Stimulated activated naive CD8-positive, alpha-beta T cell treated with anti-CD3 and anti-CD28 coated beads, Interleukin-15, Interleukin-2, amounts not matched to agents 100 U/mL and 50 U/mL, for 24 hours (primary cell): ENCODE measurements around the gene DDX51.

Experiments
- ATAC-seq: fragments of 150-1000 bp; cut with Tn5 transposase; one replicate; pipeline ENCODE4 v1.10.0; 2021
- DNase-seq: peaks from one replicate; pipeline ENCODE4 v3.0.0; 2021

DDX51 gene, protein sequence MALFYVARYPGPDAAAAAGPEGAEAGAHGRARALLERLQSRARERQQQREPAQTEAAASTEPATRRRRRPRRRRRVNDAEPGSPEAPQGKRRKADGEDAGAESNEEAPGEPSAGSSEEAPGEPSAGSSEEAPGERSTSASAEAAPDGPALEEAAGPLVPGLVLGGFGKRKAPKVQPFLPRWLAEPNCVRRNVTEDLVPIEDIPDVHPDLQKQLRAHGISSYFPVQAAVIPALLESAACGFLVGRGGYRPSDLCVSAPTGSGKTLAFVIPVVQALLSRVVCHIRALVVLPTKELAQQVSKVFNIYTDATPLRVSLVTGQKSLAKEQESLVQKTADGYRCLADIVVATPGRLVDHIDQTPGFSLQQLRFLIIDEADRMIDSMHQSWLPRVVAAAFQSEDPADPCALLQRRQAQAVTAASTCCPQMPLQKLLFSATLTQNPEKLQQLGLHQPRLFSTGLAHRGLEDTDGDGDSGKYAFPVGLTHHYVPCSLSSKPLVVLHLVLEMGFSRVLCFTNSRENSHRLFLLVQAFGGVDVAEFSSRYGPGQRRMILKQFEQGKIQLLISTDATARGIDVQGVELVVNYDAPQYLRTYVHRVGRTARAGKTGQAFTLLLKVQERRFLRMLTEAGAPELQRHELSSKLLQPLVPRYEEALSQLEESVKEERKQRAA

DNA sequence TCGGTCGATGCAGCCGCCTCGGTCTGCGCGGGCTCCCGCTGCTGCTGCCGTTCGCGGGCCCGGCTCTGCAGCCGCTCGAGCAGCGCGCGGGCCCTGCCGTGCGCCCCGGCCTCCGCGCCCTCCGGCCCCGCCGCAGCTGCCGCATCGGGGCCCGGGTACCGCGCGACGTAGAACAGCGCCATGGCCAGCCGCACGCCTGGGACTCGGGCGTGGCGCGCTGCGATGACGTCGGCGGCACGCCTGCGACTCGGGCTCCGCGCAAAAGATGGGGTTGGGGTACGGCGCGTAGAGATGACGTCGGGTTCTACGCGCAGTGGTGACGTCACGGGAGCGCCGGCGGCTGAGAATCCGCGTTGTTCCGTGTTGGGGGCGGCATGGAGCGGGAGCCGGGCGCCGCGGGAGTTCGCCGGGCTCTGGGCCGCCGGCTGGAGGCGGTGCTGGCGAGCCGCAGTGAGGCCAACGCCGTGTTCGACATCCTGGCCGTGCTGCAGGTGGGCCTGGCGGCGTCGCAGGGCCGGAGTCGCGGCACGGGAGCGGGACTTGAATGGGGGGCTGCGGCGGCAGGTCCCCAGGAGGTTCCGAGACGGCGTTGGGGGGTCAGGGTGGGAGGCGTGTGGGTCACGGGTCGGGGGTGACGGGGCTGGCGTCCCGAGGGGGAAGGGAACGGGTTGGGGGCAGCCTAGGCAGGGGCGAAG, at the start of gene DDX51, which contains the start of gene NOC4L:
Gene DDX51 (minus strand): TSS at position 205 of the 695 bp plus-strand sequence. CDS start 23 bp downstream, at position 182.
Gene NOC4L (plus strand): TSS at position 343 of the 695 bp plus-strand sequence. CDS start 32 bp downstream, at position 375.
- peak; percentile 91 for ATAC-seq
- peak; percentile 98 for DNase-seq

DNA sequence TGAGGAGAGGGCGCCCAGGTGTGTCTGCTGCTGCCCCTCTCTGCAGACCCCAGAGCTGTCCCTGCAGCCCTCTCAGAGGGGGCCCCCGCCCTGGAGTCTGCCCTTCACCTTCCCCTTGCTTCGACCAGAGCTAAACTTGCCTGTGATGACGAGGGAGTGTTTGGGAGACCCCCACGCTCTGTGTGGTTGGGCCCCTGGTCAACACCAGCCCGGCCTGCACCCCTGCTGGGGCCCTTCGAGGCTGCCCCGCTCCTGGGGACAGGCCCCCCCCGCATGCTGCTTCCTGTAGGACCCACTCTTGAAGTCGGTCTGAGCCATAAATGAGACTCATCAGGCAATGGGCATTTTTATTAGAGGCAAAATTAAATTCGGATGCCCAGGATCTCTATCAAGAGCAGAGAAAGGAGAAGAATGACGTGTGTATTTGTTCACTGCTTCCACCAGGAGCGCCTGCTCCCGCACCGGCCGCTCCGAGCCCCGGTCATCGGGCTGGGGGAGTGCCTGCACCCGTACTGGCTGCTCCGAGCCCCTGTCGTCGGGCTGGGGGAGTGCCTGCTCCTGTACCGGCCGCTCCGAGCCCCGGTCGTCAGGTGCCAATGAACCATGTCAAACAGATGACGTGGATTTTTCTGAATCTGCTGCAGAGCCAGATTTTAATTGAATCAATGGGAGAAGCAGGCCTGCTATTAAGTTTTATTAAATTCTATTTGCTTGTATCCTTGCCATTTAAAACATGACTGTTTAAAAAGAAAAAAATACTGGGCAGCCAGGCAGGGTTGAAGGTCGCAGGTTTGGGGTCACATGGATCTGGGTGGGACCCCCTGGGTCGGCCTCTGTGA, 47.8 kb upstream of the DDX51 start:
- DNase-seq (no peak), ATAC-seq (no peak)

DNA sequence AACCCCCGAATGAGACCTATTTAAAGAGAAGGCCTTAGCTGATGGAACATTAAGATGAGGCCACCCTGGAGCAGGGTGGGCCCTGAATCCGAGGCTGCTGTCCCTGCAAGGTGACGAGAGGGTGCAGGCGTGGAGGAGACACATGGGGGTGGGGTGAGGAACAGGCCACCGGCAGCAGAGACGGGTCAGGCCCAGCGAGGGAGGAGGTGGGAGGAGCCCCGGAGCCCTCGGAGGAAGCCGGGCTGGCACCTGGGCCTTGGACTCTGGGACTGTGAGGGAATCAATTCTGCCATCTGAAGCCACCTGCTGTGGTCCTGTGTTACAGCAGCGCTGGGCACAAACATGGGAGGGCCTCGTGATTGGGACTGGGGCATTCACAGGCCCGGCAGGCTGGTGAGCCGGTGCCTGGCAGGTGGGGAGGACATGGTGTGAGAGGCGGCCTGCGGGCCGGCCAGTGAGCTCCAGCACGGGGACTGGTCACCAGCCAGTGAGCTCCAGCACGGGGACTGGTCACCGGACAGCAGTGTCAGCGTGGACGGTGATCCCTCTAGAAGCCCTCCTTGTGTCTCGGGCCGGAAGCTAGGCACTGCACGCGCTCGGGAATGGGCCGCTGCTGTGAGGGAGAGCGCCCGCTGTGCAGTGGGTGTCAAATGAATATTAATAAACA, 46.8 kb upstream of the DDX51 start:
- no peak for DNase-seq
- ATAC-seq, result no peak

DNA sequence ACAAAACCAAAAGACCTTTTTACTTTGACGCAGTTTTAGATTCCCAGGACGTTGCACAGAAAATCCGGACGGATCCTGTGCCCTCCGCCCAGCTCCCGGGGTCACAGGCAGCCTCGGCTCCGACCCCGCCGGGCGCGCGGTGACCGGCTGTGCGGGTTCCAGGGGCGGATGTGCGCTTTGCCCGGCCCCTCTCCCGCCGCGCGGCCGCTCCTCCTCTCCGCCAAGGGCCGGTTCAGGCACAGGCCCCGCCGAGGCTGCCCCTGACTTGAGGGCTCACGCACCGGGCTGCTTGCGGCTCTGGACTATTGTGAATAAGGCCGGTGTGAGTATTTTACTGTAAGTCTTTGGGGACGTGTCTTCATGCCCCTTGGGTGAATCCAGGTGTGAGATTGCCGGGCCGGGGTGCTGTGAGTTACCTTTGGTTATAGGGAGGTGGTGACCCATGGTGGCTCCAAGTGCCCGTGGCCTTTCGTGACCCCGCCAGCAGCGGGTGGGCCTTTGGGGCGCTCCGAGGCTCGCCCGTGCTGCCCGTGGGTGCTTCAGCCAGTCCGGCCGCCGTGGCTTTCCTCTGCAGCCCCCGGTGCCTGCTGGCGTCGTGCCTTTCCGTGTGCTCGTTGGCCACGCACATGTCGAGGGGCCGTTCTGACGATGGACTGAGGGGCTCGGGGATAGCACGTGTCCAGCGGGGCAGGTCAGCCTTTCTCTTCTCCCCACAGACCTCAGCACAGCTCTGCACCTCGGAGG, 46.1 kb upstream of the DDX51 start:
- ATAC-seq (peak; percentile 2), DNase-seq (no peak)

DNA sequence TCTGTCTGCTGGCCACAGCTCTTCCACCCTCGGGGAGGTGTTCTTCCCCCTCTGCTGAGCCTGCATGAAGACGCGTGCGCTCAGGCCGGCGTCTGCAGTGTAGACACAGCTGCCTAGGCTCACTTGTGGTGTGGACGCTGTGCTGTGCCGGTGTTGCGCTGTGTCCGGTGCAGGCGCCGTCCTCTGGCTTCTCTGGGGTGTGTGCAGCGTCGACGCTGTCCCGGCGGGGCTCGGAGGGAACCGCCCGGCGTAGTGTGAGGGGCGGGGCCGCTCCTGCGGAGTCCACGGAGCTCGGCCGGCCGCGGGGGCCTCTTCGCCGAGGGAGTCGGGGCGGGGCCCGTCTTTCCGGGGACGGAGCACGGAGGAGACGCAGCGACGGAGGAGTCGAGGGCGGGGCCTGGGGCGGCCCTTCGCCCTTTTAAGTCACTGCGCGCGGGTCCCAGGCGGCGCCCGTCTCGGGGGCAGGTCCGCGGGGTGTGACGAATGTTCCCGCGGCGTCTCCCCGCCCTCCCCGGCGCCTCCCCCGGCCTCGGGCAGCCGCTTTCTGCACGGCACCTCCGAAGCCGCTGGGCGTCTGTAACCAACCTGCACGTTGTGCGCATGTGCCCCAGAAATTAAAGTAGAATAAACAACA, 45.4 kb upstream of the DDX51 start:
- peak; percentile 96 for ATAC-seq
- peak; percentile 94 for DNase-seq

DNA sequence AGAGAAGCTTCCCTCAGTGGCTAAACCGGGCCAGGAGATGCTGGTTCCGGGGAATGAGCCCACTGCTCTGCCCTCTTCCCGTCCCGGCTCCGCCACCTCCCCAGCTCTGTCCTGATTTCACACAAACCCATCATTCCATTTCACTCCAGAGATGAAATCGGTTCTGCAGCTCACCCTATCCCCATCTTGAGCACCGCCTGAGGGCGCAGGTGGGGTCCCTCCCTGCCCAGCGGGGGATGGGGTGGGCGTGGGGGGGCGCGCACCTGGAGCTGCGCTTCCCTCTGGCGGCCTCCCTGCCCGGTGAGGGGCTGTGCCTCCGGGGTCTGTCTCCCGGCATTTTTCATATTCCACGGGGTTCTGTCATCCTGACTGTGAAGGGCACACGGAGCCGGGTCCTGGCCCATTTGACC, 44.8 kb upstream of the DDX51 start:
- ATAC-seq, result no peak
- DNase-seq, result no peak

DNA sequence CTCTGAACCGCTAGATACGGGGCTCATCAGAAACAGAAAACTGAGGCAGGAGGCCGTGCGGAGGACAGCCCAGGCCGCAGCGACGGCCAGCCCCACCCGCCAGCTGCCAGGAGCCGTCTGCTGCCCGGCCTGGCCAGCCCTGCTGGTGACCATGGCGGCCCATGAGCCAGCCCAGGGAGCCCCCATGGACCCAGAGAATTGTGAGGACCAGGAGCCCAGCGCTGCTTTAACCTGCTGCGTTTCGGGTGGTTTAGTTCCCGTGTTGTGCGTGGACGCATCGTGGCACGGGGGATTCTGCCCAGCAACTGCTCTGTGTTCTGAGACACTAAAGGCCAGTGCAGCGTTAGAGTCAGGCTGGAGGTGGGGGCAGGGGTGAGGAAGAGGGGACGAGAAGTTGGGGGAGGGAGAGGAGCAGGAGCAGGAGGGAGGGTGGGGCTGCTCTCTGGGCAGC, 44.4 kb upstream of the DDX51 start:
- ATAC-seq, result no peak
- no peak for DNase-seq

DNA sequence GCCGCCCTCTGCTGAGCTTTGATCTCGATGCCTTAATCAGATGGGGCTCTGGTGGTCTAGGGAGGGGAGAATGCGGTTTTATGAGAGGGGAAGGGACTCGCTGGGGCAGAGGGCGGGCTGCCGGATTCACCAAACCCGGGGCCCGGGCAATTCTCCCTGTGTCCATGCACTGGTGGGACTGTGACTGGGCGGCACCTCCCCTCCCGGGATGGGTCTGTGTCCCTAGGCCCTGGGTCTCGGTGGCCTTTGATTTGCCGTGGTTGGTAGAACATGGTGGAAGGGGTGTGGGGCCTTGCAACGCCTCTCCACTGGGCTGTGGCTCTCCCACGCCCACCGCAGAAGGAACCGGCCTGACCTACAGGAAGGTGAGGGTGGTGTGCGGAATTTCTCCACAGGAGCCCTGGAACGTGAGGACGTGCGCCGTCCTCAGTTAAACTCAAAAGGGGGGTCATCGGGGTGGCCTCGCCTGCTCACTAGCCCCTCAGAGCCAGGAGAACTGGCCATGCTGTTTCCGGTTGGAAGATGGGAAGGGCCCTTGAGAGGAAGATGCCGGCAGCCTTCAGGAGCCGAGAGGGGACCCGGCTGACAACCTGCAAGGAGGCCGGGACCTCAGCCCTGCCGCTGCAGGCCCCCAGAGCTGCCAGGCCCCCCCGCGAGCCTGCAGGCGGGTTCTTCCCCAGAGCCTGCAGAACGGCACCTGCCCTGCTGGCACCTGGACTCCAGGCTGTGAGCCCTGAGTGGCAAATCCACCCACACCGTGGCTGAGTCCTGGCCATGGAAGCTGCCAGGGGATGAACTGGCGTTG, 43.7 kb upstream of the DDX51 start:
- DNase-seq (no peak), ATAC-seq (no peak)

DNA sequence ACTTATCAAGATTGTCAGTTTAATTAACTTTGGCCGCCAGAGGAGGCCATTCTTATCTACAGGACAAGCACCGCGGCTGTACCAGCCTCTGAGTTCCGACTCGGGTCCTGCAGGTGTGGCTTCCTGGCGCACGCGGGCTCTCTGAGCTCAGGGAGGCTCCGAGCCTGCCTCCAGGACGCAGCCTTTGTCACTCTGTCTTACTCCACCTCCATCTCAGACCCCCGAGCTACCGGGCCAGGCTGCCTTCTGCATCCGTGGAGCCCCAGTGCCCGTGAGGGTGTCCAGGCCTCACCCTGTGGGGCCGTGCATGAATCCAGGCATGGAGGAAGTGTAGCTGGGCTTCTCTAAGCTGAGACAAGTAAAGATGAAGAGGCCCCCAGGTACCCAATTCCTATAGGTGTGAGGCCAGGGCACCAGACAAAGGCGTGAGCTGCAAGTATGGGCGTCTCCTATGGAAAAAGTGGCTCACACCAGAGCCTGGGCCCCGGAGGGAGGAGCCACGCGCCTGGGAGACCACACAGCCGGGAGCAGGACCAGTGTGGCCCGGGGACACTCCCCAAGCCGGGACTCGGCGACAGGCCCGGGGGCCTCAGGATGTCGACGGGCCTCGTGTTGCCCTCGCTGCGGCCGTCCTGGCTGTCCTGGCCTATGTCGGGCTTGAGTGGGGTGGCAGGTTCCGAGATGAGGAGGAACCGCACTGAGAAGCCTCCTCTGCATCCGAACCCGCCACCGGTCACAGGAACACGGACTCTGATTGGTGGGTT, 42.9 kb upstream of the DDX51 start:
- no peak for ATAC-seq

DNA sequence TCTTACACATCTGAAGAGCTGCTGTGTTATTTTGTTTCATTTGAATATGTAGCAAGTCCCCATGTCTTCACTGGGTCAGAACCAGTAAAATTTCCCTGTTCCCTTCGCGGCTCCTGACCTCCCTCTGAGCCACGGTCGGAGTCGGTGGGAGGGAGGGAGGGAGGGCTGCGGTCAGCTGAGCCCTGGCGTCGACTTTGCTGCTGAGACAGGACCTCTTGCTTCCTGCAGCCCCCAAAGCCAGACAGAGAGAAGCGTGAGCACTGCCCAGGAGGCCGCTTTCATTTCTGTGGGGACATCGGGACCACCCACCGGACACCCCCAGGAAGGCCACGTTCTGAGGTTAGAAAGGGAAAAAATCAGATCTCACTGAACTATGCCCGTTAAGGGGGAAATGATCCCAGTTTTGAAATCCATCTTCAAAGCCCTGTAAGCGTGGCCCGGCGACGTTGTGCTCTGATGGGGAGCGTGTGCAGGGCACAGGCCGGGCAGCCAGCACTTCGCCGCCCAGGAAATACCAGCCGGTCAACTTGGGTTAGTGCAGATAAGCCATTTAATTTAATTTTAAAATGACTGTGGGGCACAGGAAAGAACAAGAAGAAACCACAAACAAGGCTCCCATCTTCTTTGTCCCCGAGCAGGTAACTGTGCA, 42.2 kb upstream of the DDX51 start:
- DNase-seq, result no peak
- ATAC-seq, result no peak

More for the DNA sequence above, 42.9 kb upstream of the DDX51 start:
- DNase-seq, result no peak

DNA sequence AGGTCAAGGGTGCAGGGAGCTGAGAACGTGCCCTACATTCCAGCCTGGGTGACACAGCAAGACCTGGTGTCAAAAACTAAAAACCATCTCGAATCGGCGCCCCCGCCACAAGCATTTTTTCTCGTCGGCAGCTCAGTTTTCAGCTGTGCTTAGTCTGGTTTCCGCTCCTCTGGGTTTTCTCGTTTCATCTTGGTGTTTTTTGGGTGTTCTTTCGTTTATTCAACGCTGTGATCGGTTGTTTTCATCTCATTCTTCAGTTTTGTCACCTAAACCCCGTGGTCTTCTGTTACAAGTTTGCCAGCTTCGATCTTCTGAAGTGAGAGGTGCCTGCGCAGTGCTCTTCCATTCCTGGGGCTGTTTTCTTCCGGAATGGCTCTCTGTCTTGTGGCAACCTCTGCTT, 41.6 kb upstream of the DDX51 start:
- DNase-seq, result no peak
- ATAC-seq, result no peak

DNA sequence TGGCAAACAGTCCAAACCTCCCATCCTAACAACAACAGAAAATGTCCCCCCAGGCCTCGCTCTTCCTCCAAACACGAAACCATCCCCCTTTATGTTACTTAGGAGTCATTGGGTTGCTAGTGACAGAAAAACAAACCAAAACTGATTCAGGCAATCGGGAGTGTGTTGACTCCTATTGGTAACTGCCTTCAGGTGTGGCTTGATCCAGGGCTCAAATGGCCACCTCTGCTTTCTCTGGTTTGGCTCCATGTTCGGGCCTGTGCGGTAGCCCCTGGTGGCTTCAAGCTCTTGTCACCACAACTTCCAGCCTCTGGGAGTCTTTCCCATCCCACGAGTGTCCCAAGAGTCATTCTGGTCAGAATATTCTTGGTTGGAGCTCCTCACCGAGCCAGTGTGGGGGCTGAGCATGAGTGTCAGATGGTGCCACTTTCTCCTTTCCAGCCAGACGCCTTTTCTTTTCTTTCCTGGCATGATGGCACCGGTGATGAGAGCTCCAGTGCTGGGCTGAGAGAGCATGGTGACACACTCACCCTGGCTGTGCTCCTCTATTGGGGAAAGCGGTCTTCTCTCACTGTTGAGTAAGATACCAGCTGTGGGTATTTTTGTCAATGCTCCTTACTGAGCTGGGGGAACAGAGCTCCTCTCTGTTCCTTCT, 38.7 kb upstream of the DDX51 start:
- DNase-seq, result no peak
- no peak for ATAC-seq

DNA sequence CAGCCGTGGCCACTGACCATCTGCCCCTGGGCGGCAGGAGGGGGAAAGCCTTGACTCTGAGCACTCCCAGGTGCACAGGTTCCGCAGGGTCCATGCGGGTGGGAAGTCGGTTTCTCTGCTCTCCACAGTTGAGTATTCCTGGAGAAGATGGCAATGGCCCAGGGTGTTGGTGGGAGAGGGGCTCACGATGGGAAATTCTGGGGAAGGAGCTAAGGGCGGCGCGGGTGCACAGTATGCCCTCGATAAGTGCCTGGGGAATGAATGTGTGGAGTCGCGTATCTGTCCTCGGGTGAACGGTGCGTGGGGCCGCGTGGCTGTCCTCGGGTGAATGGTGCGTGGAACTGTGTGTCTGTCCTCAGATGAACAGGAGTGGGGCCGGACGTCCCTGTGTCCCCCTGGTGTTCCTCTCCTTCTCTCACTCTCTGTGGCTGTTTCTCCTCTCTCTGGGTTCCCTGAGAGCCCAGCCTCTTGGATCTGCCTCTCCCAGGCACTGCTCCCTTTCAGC, 38.1 kb upstream of the DDX51 start:
- ATAC-seq (no peak), DNase-seq (no peak)

DNA sequence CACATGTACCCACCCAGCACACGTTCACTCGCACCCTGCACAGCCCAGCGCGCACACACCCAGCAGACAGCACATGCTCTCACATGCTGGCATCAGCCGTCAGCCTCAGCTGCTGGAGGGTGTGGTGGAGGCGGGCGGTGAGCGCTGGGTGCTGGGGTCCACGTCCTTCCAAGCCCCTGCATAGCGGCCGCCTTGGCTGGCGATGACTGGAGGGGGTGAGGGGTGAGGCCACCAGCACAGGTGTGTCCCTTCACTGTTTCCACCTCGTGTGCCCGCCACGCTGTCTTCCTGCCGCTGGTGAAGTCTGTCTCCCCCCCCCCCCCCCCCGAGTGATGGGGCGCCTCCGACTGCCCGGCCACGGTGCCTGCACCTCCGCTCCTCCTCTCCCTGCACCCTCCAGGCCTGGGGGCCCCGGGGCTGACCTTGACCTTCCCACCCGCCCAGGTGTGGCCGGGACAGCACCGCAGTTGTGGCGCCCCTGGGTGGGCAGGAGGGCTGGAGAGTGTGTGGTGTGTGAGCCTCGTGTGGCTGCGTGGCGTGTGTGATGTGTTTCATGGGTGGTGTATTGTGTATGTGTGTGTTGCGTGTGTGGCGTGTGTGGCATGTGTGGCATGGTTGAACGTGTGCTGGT, 37.6 kb upstream of the DDX51 start:
- ATAC-seq, result no peak
- DNase-seq, result no peak

DNA sequence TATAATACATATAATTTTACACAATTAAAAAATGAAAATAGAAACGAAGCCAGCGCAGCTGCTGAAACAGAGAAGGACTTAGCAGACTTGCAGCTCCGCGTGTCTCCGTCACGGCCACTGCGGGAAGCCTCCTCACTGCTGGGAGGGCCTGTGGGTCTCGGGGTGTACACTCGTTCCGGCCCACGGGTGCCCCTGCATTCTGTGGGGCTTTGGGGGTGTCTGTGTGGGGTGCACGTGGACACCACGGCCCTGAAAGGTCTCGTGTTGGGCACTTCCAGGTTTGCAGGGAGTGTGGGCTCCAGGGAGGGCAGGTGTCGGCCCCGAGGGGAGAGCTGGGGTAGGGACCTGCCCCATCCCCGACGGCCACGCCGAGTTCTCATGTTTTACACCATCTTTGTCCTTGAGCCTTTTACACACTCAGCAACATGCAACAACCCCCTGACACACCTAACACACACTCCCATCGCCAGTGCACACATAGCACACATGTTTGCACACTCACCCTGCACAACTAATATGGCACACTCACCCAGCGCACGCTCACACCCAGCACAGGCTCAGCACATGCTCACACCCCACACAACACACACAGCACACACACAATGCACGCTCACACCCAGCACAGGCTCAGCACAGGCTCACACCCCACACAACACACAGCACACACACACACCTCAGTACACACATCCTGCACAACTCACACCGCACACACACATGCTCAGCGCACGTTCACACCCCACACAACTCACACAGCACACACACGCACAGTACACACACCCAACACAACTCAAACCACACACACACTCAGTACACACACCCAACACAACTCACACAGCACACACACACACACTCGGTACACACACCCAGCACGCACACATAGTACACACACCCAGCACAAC, 36.8 kb upstream of the DDX51 start:
- ATAC-seq, result no peak

More for the DNA sequence above, 36.8 kb upstream of the DDX51 start:
- DNase-seq, result no peak
